Ishikawa (cell line): ENCODE data around the gene BSCL2.
A peak's percentile ranks its signal among the peaks of the same experiment; 100 is the strongest.

ENCODE experiments used
- CEBPB ChIP-seq: IDR thresholded peaks from 2 replicates; pipeline ENCODE4 v1.6.1; 2012
- CREB1 ChIP-seq: IDR thresholded peaks from 2 replicates; pipeline ENCODE4 v1.6.1; 2012; ENCODE audit warnings: low read depth
- EGR1 ChIP-seq: IDR thresholded peaks from 2 replicates; pipeline ENCODE4 v1.6.1; 2012
- EP300 ChIP-seq: IDR thresholded peaks from 2 replicates; pipeline ENCODE4 v1.6.1; 2012; ENCODE audit warnings: borderline replicate concordance
- MAX ChIP-seq: IDR thresholded peaks from 2 replicates; pipeline ENCODE4 v1.6.1; 2012
- RAD21 ChIP-seq: IDR thresholded peaks from 2 replicates; pipeline ENCODE4 v1.6.1; 2012; ENCODE audit warnings: low read depth
- TCF12 ChIP-seq: IDR thresholded peaks from 2 replicates; pipeline ENCODE4 v1.6.1; 2012; ENCODE audit warnings: low read depth
- YY1 ChIP-seq: IDR thresholded peaks from 2 replicates; pipeline ENCODE4 v1.6.1; 2012; ENCODE audit warnings: low read depth
- ZBTB7A ChIP-seq: IDR thresholded peaks from 2 replicates; pipeline ENCODE4 v1.6.1; 2012; ENCODE audit warnings: low read depth

- TF ChIP-seq YY1 (0 out of 2 replicates have a peak, but pooled peaks have one; percentile 55), RAD21 (no peak), EP300 (no peak), TCF12 (no peak), EGR1 (no peak), ZBTB7A (no peak), CREB1 (no peak), CEBPB (no peak), MAX (peak; percentile 66)
Measured at GRCh38 chr11:62753736-62754603, 46.7 kb upstream of the BSCL2 start, which contains the start of gene ZBTB3.
